DND-41 (cell line): Measurements from ENCODE around the gene F10.
"Not testable (repeated sequence)": the region's sequence is repeated elsewhere in the genome, so short reads cannot be mapped to it uniquely, and the experiment has no call there.

Experiments
- ATAC-seq: fragments of 200-7000 bp; cut with Tn5 transposase; 3 replicates; pipeline ENCODE4 v1.9.1; 2021; ENCODE audit warnings: low read depth; ENCODE audit not compliant: insufficient read depth
- DNase-seq: peaks from one replicate; pipeline ENCODE4 v3.0.0-alpha.2; 2020
- H2AFZ ChIP-seq: 2 replicates; pipeline ENCODE4 v1.6.0; 2012; ENCODE audit warnings: low read depth, low read length
- H3K27ac ChIP-seq: 2 replicates; pipeline ENCODE4 v1.5.1; 2012; ENCODE audit warnings: low read length, inconsistent platforms
- H3K27me3 ChIP-seq: fragments of 200-600 bp; sonication (generic); 2 replicates; pipeline ENCODE4 v1.6.0; 2012; ENCODE audit warnings: low read length, mild to moderate bottlenecking, inconsistent platforms; ENCODE audit not compliant: insufficient read depth, poor library complexity
- H3K36me3 ChIP-seq: 2 replicates; pipeline ENCODE4 v1.5.1; 2012; ENCODE audit warnings: low read length, inconsistent platforms; ENCODE audit not compliant: insufficient read depth
- H3K4me1 ChIP-seq: 2 replicates; pipeline ENCODE4 v1.5.1; 2012; ENCODE audit warnings: mild to moderate bottlenecking, low read length; ENCODE audit not compliant: insufficient read depth
- H3K4me2 ChIP-seq: 2 replicates; pipeline ENCODE4 v1.6.0; 2012; ENCODE audit warnings: mild to moderate bottlenecking, moderate library complexity, low read length, inconsistent platforms; ENCODE audit not compliant: insufficient read depth
- H3K4me3 ChIP-seq, 2 experiments: fragments of 200-600 bp in 1 of 2; shearing (Covaris generic) in 1 of 2; 2 replicates each; pipeline ENCODE4 v1.5.1; 2012 to 2016; ENCODE audit warnings: inconsistent platforms in 2 of 2, low read length in 2 of 2, mild to moderate bottlenecking in 2 of 2, low read depth in 1 of 2, moderate library complexity in 1 of 2
- H3K79me2 ChIP-seq: 2 replicates; pipeline ENCODE4 v1.6.0; 2012; ENCODE audit warnings: low read length, inconsistent platforms; ENCODE audit not compliant: insufficient read depth
- H3K9ac ChIP-seq: 2 replicates; pipeline ENCODE4 v1.6.0; 2012; ENCODE audit warnings: low read depth, mild to moderate bottlenecking, inconsistent platforms, low read length, moderate library complexity
- H3K9me3 ChIP-seq: 2 replicates; pipeline ENCODE4 v1.5.1; 2012; ENCODE audit warnings: low read length, moderate library complexity, mild to moderate bottlenecking, inconsistent platforms; ENCODE audit not compliant: insufficient read depth, severe bottlenecking
- H4K20me1 ChIP-seq: 2 replicates; pipeline ENCODE4 v1.6.0; 2012; ENCODE audit warnings: low read length; ENCODE audit not compliant: insufficient read depth
- CTCF ChIP-seq: IDR thresholded peaks from 2 replicates; pipeline ENCODE4 v1.5.1; 2012; ENCODE audit warnings: borderline replicate concordance, low read length, moderate library complexity, mild to moderate bottlenecking; ENCODE audit not compliant: poor library complexity, severe bottlenecking; ENCODE audit errors: extremely low read depth
- EZH2 ChIP-seq: IDR thresholded peaks from 3 replicates; pipeline ENCODE4 v1.6.1; 2012; ENCODE audit warnings: borderline replicate concordance, low read depth, mild to moderate bottlenecking, moderate library complexity, low read length, inconsistent platforms; ENCODE audit not compliant: severe bottlenecking

The F10 gene

GRCh38 chr13:113159701-113160100, 37.1 kb downstream of the F10 start:
- H2AFZ ChIP-seq, result no peak overlapping the region
- DNase-seq, result no peak

GRCh38 chr13:113160983-113161382, 38.4 kb downstream of the F10 start:
- ATAC-seq, result no peak
- H3K79me2 ChIP-seq, result no peaks in the 10 kb centered on the region
- no peak overlapping the region for H3K9ac ChIP-seq
- H3K4me1 ChIP-seq, result no peaks in the 10 kb centered on the region; the same call in 1 of the 2 replicates
- no peak overlapping the region for H3K4me3 ChIP-seq
- DNase-seq, result no peak
- H2AFZ ChIP-seq, result no peak overlapping the region
- H3K9me3 ChIP-seq, result no peaks in the 10 kb centered on the region
- H3K4me2 ChIP-seq, result no peak overlapping the region
- H3K27ac ChIP-seq, result no peak overlapping the region
- TF ChIP-seq CTCF (no peak), EZH2 (no peak)
- H4K20me1 ChIP-seq, result no peaks in the 10 kb centered on the region; the same call in 1 of the 2 replicates
- no peaks in the 10 kb centered on the region for H3K36me3 ChIP-seq
- peaks cover 6% of the 10 kb centered on the region for H3K27me3 ChIP-seq

More at GRCh38 chr13:113159701-113160100, 37.1 kb downstream of the F10 start:
- Histone ChIP-seq H3K27ac (no peak overlapping the region), H4K20me1 (no peaks in the 10 kb centered on the region; the same call in 1 of the 2 replicates), H3K79me2 (no peaks in the 10 kb centered on the region), H3K4me1 (peaks cover 5% of the 10 kb centered on the region), H3K9ac (no peak overlapping the region), H3K4me2 (no peak overlapping the region), H3K27me3 (peaks cover 6% of the 10 kb centered on the region), H3K9me3 (no peaks in the 10 kb centered on the region), H3K4me3 (no peak overlapping the region), H3K36me3 (no peaks in the 10 kb centered on the region)
- no peak for ATAC-seq
- no peak for TF ChIP-seq EZH2
- TF ChIP-seq CTCF, result no peak

GRCh38 chr13:113161433-113161832, 38.8 kb downstream of the F10 start:
- H3K9ac ChIP-seq, result no peak overlapping the region

GRCh38 chr13:113161975-113162374, 39.4 kb downstream of the F10 start:
- H2AFZ ChIP-seq, H4K20me1 ChIP-seq, H3K4me3 ChIP-seq, H3K36me3 ChIP-seq, H3K79me2 ChIP-seq, H3K27me3 ChIP-seq, H3K4me2 ChIP-seq, H3K9me3 ChIP-seq, H3K9ac ChIP-seq, ATAC-seq, H3K27ac ChIP-seq, H3K4me1 ChIP-seq: not testable (repeated sequence)
- DNase-seq, result peak; percentile 47

More at GRCh38 chr13:113161433-113161832, 38.8 kb downstream of the F10 start:
- Histone ChIP-seq H3K4me3 (no peak overlapping the region), H2AFZ (no peak overlapping the region), H3K27ac (no peak overlapping the region), H4K20me1 (no peaks in the 10 kb centered on the region; the same call in 1 of the 2 replicates), H3K36me3 (no peaks in the 10 kb centered on the region), H3K4me1 (no peaks in the 10 kb centered on the region; the same call in 1 of the 2 replicates), H3K79me2 (no peaks in the 10 kb centered on the region), H3K9me3 (no peaks in the 10 kb centered on the region), H3K4me2 (no peak overlapping the region), H3K27me3 (peaks cover 6% of the 10 kb centered on the region)
- TF ChIP-seq EZH2, result no peak
- ATAC-seq, result no peak
- DNase-seq, result no peak
